ENCODE measurements around the gene LGR6.

The LGR6 gene

DNA sequence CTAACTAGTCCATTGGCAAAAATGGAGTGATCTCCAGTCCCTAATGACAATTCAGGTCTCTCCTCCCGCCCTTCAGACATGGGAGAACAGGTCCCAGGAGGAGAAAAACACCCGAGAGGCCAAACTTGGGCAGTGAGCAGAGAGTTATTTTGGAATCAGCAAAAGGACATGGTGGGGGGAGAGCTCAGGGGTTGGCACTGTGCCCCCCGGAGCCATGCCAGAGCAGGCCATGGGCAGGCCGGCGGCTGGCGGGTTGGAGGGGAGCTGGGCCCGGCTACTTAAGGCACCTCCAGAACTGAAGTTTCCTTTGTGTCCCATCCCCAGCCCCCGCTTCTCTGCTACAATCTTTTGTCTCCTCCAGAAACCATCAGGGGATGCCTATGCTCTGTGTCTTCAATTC is 7.1 kb downstream of the LGR6 start:
- no peak for DNase-seq (ENCODE audit: low spot score)

GRCh38 chr1:202201266-202201665 is 7.7 kb downstream of the LGR6 start:
- DNase-seq (ENCODE audit: low spot score): no peak

DNA sequence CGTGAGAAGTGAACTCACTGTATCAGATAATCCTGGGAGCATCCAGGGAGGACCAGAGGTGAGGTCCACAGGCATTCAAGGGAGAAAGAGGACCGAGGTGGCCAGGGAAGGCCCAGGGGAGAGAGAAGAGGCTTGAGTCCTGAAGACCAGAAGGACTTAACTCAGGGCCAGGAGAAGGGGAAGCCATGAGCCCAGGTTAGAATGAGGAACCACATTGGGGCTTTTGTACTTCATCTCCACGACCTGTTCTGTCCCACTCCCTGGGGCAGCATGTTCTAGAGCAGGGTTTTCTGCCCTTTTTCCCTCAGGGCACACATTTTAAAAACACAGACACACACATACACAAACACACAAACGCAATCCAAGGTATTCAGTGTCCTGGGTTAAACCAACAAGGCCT is 8.4 kb downstream of the LGR6 start:
- no peak for DNase-seq (ENCODE audit: low spot score)

DNA sequence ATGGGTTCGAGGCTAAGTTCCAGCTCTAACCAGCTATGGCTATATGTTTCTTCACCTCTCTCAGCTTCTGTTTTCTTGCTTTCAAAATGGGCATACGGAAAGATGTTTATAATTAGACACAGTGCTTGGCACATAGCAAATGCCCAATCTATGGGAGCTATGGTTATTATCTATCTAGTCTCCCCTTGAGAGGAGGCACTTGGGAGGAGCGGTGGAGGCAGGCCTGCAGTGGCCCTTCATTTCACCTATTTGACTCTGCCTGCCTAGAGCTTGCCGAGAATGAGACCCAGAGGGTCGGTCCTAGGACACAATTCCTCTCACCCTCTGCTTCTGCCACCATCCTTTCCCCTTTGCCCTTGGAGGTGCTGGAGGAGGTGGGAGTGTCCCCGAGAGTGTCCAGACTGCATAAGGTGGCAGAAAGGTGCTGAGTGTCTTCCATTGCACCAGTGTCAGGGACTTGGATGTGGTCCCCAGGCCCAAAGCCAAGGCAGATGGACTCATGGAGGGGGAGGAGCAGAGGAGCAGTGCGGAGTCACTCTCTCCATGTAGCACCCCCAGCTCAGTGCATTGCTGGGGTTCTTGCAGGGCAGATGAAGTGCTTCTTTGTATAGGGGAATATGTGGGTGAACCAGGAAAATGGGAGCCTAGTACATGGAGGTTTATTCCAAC is 9.0 kb downstream of the LGR6 start:
- no peak for DNase-seq (ENCODE audit: low spot score)

- no peak for DNase-seq (ENCODE audit: low spot score)
Measured at GRCh38 chr1:202203238-202204039, 9.8 kb downstream of the LGR6 start.

DNA sequence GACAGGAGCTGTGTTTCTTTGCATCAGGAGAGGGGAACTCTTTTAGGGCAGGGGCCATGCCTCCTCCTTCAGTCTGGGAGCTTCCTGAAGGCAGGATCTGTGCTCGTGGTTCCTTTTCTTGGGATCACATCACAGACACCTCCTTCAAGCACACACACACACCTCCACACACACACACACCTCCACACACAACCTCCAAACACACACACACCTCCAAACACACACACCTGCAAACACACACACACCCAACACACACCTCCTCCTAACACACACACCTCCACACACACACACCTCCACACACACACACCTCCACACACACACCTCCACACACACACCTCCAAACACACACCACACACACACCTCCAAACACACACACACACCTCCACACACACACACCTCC is 10.5 kb downstream of the LGR6 start:
- no peak for DNase-seq (ENCODE audit: low spot score)

DNA sequence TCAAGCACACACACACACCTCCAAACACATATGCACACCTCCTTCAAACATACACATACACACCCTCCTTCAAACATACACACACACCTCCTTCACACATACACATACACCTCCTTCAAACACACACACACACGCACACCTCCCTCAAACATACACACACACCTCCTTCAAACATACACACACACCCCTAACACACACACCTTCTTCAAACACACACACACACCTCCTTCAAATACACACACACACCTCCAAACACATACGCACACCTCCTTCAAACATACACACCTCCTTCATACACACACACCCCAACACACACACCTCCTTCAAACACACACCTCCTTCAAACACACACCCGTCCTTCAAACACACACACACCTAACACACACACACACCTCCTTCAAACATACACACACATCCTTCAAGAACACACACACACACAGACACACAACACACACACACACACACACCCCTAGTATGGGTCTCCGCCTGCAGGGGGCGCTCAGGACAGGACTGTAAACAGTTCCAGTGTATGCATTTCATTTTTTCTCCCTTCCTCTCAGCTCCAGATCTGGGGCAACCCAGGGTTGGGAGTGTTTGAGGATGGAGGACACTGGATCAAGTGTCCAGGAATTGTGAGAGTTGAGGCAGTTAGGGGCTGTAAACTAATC is 12.1 kb downstream of the LGR6 start:
- no peak for DNase-seq (ENCODE audit: low spot score)

- DNase-seq (ENCODE audit: low spot score): peak; percentile 52
Measured at GRCh38 chr1:202207292-202207691, 13.7 kb downstream of the LGR6 start.

GRCh38 chr1:202208351-202208857 is 14.8 kb downstream of the LGR6 start:
- no peak for DNase-seq (ENCODE audit: low spot score)

DNA sequence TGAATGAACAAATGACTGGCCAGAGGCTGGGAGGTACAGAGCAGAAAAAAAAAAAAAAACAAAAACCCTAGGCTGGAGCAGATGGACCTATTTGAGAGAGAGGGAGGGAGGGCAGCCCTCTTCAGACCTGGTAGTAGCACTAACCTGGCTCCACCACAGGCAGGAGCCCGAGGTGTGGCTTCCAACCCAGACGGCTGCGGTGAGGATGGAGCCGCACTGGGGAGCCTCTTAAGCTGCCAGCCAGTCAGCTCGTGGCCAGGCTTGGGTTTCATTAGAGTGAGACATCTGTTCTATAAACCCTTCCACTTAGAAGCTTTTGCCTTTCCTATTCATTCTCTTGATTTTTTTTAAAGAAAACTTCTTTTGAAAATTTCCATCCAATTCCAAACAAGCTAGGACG is 16.8 kb downstream of the LGR6 start:
- peak; percentile 42 for DNase-seq (ENCODE audit: low spot score)

DNA sequence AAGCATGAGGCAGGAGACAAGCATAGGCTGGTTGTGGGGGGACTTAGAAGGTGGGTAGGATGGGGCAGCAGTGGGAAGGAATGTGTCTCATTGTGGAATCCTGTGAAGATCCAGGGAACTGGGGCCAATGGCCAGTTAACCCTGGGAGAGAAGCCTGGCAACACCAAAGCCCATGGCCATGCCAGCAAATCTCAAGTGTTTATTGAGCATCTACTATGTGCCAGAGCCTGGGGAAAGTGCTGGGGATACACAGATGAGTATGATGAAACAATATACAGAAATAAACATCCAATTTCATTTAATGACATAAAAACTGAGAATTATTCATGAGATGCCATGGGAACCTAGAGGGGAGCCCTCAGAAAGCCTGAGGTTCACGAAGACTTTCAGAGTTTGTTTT is 17.4 kb downstream of the LGR6 start:
- no peak for DNase-seq (ENCODE audit: low spot score)

DNA sequence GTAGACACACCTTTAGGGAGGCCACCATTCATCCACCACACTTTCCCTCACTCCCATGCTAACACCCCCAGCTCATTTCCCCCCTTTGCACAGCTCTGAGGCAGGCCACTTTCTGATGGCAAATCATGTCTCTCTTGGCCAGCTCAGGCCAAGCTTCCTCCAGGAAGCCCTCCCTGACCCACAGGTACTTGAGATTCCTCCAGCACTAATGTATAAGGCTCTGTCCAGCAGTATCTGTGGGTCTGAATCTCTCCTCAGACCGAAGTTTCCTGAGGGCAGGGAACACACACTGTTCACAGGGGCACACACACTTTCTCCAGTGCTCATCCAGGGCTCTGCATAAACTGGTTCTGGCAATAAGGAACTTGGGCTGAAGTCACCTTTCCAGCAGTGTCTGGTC is 19.2 kb downstream of the LGR6 start:
- no peak for DNase-seq (ENCODE audit: low spot score)

DNA sequence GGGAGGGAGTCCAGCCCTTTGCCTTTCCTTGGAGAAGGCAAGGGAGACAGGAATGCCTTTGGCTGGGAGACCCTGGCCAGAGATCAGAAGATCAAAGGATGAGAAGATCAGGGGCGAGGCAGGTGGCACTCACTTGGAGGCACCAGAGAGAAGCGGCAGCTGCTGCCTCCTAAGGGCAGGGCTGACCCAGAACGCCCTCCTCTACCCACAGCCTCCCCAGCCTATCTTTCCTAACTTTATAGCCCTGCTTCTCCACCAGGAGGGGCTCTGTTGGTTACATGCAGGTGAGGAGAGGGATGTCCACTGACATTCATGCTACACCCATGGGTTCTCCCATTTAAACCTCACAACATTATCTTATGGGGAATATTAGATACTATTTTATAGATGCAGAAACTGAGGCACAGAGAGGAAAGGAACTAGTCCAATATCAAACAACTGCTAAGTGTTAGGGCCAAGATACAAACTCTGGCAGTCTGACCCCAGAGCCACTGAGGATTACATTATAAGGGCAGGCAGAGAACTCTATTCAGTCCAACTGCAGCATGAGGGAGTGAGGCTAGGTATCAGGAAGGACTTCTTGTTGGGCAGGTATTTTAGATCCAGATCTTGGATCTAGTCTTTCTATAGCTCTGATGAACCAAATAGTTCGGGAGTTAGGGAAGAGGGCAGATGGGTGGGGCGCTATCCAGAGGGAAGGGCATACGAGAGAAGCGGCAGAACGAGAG is 19.9 kb downstream of the LGR6 start:
- no peak for DNase-seq (ENCODE audit: low spot score)

GRCh38 chr1:202214089-202214843 is 20.7 kb downstream of the LGR6 start:
- no peak for DNase-seq (ENCODE audit: low spot score)

- DNase-seq (ENCODE audit: low spot score): no peak
Measured at GRCh38 chr1:202215472-202216130, 22.0 kb downstream of the LGR6 start.

DNA sequence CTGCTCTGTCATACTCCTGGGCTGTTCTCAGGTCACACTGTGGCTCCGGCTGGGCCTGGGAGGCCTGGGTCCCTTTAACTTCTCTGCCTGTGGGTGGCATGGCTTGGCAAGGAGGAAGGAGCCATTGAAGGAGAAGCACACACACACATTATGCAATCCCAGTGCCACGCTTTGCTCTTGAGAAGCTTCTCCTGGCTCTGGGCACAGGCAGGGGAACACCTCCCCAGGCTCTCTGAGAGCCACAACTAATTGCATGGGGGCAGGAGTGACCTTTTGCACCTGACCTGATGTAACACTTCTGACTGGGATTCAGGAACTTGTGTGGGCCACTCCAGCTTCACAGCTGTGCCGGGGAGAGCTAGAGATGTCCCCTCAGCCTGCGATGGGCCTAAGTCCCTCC is 23.1 kb downstream of the LGR6 start:
- DNase-seq (ENCODE audit: low spot score): no peak

GRCh38 chr1:202217516-202217915 is 23.9 kb downstream of the LGR6 start:
- no peak for DNase-seq (ENCODE audit: low spot score)

- no peak for DNase-seq (ENCODE audit: low spot score)
Measured at GRCh38 chr1:202217951-202218350, 24.4 kb downstream of the LGR6 start.

GRCh38 chr1:202220733-202221132 is 27.1 kb downstream of the LGR6 start:
- no peak for DNase-seq (ENCODE audit: low spot score)

DNA sequence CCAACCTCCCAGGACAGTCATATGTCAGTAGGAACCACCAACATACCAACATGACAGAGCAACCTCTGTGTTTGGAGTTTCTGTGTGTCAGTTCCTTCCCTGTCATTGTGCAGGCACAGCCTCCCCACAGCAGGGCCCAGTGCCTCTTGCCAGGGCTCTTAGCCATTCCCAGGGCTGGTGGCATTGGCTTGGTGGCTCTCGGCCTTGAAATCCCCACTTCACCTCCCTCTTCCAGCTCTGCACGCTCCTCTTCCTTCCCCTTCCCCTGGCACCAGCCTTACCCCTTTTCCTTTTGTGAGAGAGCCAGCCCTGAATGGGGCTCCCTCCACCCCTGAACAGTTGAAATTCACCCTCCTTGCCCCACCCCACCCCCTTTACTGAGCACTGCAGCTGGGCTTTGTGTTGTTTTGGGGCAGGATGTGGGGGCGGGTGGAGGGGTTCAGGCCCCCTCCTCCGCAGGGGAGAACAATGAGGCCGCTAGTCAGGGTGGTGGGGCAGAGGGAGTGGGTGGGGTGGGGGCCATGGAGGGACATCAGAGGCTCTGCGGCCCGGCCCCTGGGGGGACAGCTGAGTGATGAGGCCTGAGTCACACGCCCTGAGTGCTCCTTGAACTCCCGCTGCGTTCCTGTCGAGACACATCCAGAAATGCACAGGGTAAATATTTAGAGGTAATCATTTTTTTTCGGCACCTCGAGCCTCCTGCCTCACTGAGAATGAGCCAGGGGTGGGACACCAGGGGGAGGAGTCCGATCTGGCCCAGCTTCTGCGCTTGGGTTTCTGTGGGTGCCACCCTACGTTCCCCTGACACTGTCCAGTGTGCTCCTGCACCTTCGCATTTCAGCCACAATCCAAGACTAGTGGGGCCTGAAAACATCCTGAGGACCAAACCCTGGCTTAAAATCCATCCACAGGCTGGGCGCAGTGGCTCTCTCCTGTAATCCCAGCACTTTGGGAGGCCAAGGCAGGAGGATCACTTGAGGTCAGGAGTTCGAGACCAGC is 28.6 kb downstream of the LGR6 start:
- no peak for DNase-seq (ENCODE audit: low spot score)
